NCI-H226 (cell line): ENCODE data around the gene UBQLN3.

ENCODE experiments used
- DNase-seq: peaks from one replicate; pipeline ENCODE4 v3.0.0-alpha.2; 2015

The UBQLN3 gene

DNA sequence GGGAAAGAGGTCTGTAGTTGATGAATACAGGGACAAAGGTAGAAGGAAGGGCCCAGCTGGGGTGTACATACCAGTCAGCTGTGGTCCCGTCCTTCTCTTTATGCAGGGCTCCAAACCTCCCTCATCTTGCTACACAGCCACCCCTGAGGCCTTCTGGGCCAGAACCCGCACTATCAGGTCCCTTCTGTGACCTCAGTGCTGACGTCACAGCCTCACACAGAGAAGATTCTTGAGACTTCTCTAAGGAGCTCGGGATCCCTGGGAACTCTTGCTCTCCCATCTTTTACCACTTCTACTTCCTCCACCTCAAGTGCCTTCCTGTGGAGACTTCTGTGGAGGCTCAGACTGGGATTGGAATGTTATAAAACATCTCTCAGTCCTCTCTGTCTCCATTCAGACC is at the start of gene UBQLN3:
Gene UBQLN3, minus strand, starts transcription at position 155 of the 400 bp plus-strand sequence. CDS start 399 bp downstream, outside the sequence.
- DNase-seq, result no peak

DNA sequence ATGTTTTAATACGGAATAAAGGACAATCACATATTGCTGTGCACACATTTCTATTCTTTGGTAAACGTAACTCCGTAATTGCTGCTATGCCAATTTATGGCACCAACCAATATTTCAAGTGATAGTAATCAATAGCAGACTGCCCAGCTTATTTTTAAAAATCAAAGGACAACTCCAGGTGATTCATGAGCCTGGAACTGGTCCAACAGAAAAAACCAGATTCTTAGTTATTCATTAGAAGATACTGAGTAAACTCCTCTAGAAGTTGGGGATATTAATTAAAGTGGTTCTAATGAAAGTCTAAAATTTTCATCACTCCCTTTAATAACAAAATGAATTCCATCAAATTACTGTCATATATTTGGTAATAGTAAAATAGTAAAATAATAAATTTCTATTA is 48.0 kb upstream of the UBQLN3 start:
- no peak for DNase-seq

DNA sequence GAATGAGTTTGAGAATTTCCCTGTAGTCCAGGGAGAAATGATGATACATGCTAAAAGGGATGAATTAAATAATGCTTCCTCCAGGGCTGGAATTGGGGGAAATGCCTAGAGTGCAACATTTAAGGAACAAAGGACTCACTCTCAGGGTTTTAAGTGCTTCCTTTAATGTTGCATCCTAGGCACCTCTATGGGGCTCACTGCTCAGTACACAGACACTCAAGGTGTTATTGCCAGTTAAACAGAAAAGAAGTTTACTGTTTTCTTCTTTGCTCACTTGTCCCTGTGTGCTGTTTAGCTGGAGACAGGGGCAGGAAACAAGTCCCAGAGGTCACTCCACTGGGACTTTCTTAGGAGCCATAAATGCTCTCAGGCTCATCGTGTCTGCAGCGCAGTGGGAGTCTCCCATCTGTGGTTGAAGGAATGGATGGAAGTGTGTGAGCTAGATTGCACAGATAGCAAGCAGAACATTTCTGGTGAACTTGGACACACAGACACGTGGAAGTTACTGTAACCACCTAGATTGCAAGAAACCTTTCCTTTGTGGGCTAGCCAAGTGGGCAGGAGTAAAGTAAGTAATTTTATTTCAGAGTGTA is 46.9 kb upstream of the UBQLN3 start:
- DNase-seq, result no peak

DNA sequence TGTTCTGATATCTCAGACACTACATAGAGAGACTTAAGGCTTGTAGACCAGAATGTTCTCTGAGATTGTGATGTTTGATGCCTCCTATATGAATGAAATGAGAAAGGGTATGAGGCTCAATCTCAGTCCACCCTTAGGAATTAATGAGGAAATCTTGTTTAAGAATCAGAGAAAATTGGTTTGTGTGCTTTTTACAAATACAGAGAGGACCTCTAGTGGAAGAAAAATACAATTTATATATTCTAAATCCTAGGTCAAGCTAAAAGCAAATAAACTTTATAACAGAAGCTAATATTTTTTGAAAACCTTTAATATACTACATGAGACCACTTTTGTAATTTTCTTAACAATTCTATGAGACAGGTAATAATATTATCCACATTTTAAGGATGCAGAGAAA is 43.6 kb upstream of the UBQLN3 start:
- no peak for DNase-seq

DNA sequence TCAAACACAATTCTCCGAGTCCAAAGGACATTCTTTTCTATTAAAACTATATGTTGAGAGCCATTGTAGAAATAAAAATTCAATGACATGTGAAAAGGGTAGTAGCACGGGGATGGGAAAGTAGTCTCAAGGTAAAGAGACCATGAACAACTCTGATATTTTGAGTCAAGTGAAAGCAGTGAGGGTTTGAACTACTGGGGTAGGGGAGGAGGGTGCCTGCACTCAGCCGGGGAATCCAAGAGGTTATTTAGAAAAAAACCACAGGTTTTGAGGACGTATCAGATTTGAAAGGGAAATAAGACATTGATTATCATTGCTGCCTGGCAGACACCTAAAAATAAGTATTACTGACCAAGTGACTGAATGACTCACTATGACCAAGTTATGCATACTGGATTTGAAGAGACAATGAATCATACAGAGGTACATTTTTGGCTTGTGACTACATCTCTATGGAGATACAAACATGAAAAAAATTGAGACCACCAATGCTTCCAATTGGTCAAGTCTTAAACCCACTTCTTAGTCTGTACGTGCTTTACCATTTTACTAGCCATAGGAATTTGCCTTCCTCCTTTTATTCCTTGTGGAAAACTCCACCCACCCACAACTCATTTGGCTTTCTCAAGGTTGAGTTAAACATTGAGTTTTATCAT is 40.8 kb upstream of the UBQLN3 start:
- peak; percentile 77 for DNase-seq

DNA sequence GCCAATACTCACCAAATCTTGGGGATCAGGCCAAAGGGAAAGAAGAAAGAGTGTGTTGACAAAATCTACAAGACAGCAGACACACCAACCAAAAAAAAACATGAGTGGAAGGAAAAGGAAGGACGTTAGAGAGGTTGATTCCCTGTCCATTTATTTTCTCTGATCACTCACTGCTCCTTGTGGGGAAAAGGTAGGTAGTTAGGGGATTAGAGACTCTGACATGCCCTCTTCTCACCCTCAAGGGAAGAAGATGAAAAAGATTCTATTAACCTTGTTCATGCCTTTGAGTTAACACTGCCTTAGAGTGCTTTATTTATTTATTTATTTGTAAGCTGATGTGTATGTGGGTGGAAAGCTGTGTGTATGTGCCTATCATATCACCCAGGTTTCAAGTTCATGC is 38.7 kb upstream of the UBQLN3 start, which contains the start of gene OR52H1:
Gene OR52H1, minus strand, starts transcription at position 101 of the 400 bp plus-strand sequence. CDS start 3,035 bp downstream, outside the sequence.
- no peak for DNase-seq

DNA sequence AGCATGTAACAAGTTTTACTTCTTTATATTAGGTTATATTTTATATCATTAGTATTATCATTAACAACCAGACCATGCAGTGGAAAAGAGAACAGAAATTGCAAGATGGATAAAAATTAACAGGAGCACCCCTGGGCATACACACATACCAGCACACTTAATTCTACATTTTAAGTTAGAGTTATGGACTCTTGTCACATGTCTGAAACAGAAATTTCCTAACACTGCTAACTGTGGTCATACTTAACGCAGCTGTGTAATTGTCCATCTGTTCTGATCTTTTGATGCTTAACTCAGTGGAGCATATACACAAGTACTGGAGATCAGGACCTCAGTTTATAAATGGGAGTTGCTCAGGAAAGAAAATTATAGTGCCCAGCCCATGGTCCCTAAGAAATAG is 38.2 kb upstream of the UBQLN3 start:
- DNase-seq, result no peak

DNA sequence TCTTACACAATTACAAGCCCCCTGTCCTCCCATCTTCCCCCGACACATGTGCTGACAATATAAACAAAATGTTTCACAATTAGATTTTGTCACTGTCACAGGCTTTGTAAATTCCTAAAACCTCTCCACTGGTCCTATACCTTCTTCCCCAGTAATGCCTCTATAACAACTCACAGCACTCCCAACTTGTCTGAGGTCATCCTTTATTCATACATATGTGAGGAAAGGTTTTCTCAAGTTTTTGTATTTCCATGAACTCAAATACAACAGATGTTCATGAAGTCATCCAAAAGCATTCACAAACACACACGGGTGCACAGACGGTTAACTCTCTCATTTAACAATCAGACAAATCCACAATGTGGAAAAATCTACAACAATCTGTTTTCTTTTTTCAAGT is 36.7 kb upstream of the UBQLN3 start:
- DNase-seq, result peak; percentile 38

DNA sequence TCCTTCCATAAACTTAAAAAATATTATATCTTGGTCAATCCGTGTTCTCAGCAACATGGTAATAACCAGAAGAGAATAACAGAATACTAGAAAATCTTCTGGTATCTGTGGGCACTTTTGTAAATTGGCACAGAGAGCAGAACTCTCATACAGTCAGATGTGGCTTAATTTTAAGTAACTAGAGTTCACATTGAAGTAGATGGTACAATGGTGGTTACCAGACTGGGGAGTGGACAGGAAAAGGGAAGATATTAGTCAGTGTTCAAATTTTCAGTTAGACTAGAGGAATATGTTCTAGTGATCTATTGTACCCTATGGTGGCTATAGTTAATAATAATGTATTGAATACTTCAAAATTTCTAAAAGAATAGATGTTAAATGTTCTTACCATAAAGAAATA is 31.7 kb upstream of the UBQLN3 start:
- DNase-seq, result no peak

DNA sequence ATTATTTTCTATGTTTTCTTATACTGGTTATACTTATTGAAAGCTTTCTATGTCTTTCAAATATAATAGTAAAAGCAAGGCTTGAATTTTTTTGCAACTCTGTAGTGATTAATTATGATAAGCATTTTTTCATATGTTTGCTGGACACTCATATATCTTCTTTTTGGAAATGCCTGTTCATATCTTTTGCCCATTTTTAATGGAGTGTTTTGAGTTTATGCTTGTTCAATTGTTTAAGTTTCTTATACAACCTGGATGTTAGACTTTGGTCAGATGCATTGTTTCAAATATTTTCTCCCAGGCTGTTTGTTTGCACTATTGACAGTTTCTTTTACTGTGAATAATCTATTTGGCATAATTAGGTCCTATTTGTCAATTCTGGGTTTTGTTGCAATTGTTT is 26.7 kb upstream of the UBQLN3 start:
- DNase-seq, result no peak

DNA sequence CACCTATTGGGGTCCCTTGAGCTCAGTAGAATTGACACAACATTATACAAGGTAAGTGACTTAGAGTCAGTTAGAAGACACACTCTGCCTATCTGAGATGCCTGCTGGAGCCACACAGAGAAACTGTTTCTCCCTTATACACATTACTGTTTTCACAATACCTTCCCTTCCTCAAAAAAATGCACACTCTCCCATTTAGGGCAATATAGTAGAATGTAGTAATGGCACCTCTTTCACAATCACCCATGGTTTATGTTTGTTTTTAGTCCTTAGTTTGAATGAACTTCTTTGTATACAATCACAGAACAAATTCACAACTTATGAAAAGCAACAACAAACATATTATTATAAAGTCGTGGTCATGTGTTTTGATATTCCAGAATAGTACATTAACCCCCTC is 24.3 kb upstream of the UBQLN3 start:
- DNase-seq, result no peak

DNA sequence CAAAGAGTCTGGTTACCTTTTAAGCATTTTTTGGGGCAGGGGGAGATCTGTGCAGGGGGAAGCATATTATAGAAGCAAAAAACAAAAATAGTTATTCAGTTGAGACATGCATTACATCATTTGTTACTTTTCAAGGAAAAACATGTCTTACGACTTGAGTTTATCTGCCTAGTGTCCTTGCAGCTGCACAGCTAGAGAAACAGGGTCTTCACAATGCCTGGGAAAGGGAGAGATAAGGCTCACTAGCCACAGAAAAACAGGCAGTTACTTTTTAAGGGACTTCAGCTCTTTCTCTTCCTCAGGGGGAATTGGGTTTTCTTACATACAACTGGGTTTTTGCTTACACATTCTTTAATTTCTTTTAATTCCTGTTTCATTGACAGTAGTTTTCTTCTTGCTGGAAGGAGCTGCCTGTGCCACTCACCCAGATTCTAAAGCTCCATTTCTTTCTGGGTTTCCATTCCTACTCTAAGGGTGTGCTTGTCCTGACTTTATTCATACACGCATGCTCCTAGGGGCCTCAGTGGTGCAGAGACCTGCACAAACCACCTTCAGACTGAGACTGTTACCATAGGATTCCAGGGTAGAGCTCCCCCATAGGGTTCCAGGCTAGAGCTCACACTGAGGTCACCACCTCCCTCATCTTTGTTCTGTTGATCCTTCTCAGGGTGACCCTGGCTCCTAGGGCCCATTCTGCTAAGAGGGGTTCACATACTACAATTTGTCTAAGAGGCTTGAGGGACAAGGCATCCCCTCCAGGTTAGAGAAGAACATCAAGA is 21.5 kb upstream of the UBQLN3 start:
- no peak for DNase-seq

DNA sequence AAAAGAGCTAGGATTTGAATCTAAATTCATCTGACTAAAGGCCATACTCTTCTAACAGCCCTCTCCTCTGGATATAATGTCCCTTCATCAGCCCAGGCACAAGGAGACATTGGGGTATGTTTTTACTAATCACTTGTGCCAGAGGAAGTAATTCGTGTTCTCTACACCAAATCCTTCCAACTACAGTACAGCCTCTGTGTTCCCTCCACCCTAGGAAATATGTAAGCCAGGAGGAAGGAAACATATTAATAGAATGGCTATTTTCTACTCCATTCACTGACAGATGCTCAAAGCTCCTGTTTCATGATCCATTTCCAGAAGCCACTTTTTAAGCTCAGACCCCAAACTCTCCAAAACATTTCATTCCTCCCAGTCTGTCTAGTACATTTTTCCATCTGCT is 18.7 kb upstream of the UBQLN3 start:
- DNase-seq, result no peak

DNA sequence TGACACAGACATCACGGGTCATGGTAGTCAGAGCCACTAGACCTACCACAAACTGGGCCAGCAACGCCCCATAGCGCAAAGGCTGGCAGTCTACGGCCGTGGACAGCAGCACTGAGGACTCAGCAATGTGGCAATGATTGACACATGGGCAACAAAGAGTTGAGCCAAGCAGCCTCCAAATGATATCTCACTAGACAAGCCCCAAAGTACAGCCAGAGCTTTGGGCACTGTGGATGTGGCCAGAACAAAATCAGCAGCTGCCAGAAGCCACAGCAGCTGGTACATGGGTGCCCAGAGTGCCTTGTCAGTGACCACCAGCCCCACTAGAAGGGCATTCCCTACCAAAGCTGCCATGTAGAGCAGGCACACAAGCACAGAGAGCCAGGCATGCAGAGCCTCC is 18.0 kb upstream of the UBQLN3 start:
- DNase-seq, result no peak

DNA sequence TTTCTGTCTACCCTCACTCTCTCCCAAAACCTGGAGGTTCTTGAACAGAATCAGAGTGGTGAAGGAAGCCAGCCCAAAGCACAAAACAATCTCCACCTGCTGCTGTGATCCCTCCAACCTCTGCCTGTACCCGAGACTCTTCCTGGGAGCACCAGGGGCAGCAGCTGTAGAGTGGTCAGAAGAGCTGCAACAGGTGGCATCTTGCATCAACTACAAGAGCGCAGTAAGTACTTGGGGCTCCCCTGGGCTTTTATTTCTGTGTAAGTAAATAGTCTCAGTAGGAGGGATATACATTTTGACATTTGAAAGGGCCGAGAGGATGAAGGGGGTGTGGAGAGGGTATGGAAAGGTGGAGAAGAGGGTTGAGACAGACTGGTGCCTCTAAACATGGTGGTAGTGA is 15.0 kb upstream of the UBQLN3 start:
- DNase-seq, result no peak

DNA sequence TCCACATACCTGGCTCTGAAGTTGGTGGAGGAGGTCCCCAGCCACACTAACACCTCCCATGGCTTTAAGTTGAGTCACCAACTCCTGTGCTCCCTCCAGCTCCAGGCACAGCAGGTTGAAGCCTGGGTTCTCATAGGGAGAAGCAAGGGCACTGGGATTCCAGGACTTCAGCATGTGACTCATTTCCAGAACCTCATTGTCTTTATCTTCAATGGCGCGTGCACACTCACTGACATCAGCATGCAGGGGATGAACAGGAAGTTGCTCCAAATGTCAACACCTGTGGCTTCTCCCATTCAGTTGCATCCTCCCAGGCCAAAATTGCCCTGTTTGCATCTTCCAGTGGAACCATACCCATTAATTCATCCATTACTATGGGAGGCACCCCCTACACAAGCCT is 12.6 kb upstream of the UBQLN3 start:
- DNase-seq, result peak; percentile 40

DNA sequence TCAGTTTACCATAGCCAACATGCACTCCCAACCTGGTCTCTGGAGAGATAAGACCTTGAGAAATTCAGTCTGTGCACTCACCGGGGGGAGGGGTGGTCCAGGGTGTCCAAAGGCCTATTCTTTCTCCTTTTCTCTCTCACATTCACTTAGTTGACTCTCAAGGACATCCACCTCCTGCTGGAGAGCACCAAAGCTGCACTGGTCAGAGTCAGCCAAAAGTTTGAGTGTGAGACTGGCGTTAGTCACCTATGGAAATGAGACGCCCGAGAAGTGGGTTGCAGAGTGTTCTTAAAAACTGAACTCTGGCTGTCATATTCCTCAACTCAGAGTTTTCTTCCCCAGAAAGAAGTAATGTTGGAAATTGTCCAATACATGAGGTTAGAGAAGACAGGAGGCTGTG is 11.8 kb upstream of the UBQLN3 start:
- no peak for DNase-seq

DNA sequence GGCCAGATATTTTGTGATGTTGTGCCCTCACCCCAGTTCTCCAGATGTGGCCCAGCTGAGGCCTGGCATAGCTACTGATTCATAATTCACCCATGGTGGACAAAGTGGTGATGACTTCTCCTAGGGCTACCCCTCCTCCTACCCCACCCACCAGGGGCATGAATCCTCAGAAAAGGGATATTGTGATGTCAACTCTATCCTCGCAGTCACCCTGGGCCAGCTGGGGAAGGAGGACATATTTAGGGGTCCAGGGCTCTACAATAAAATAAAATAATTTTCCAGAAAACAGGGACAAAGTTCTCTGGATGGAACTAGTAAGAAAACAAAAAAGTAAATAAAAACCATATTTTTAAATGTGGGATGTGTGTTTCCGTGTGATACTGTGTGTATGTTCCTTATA is 6.8 kb upstream of the UBQLN3 start, which contains the start of gene UBQLNL:
Gene UBQLNL, minus strand, starts transcription at position 101 of the 400 bp plus-strand sequence. CDS start 258 bp downstream, outside the sequence.
- DNase-seq, result no peak

DNA sequence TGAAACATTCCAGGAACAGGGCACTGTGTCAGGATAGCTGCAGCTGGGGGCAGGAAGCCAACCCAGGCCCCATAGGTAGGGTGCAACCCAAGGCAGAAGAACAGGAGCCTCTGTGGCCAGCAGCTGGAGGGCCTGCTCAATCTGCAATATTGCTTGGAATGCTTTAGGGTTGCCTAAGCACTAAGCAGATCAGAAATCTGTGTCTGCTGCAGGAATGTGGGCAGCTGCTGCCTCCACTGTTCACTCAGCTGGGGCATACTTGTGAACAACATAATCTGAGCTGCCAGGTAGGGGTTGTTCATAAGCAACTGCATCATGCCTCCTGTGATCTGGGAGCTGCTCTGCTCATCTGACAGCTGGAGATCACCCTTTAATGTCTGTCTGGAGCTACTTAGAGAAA is 5.1 kb upstream of the UBQLN3 start:
- no peak for DNase-seq

DNA sequence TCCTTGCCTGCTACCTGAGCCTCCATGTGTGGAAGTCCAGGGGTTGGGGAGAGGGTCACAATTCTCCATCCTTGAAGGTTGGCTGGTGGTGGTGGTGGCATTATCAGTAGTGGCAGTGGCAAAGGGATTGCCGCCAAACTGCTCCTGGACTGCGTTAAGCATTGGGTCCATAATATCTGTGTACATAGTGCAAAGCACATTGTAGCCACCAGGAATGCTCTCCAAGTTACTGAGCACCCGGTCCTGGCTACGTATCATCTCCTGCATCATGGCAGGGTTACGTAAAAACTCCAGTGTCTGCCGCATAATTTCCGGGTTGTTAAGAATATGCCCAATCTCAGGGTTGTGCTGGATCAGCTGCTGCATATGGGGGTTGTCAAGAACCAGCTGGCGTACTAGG is 1.2 kb downstream of the UBQLN3 start:
- DNase-seq, result no peak

DNA sequence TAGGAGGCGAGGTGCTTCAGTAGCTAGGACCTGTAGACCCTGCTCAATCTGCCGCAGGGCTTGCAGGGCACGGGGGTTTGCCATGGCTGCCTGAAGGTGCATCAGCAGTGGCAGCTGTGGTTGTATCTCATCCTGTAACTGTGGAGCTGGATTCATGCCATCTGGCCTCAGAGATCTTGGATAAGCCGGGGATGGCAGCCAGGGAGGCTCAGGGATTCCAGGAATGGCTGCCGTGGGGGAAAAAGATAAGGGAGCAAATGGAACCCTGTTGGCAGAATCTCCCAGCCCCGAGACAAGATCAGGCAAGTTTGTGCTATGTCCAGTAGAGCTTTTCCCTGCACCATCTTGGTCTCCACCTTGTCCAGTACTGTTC is 1.8 kb downstream of the UBQLN3 start:
- peak; percentile 9 for DNase-seq

DNA sequence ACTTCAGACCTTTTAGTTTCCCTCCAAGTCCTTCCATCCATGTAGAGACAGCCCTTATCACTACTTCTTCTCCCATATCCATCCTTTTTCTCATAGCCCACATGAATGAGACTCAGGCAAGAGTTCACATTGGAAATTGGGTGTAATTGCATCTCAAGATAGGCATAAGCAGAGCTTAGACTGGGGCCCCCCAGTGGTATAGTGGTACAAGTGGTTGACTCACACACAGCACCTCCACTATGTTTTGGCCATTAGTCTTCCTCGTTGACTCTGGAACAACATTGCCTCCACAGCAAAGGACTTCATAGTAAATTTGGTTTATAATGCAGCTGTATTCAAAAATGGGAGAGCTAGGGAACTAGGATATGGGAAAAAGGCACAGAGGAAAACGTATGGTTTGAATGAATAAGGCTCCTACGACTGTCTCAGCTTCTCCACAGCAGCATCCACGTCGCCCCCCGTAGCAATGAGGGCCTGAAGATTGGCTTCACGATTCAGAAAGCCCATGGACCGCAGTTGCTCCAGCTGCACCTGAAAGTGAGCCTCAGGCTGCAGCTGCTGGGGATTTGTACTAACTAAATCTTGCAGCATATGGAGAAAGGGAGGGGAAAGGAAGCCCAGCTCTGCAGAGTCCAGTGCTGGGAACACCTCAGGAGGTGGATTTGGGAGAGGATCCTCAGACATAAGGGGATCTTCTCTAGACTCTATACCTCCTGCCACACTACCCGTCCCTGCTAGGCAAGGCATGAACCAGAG is 2.4 kb downstream of the UBQLN3 start:
- no peak for DNase-seq

DNA sequence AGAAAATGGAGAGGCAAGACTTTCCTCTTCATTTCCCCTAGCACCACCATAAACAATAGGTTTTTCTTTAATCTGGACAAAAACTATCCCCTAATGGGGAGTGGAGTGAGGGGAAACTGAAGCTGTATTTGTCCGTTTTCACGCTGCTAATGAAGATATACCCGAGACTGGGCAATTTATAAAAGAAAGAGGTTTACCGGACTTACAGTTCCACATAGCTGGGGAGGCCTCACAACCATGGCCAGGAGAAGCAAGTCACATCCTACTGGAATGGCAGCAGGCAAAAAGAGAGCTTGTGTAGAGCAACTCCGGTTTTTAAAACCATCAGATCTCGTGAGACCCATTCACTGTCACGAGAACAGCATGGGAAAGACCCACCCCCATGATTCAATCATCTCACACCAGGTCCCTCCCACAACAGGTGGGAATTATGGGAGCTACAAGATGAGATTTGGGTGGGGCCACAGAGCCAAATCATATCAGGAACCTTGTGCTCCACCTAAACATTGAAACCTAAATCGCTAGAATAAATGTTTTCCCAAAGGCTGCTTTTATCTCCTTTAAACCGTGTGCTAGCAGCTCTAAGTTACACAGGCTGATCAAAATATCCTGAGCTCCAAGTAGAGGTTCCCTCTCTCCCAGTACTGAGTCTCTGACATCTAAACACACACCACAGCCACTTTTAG is 4.3 kb downstream of the UBQLN3 start:
- no peak for DNase-seq
